HCT116 (cell line): ENCODE results near the gene SIVA1. TPM values are rescaled to one million over a fixed set of nuclear protein-coding genes. Genes with fewer than 3 reads are reported as not detected.

Experiments
- total RNA-seq: library from RNA; stranded (reverse); gene quantifications from one replicate; pipeline ENCODE4 v1.2.1, GENCODE V29; 2021; ENCODE audit not compliant: unreplicated experiment

SIVA1 gene
- total RNA-seq, 1 experiment from 2014 or later: 141 TPM

Other genes with a start within 250 kb of the SIVA1 start
- not detected for gene C14orf180, start 173.4 kb upstream of the SIVA1 start, total RNA-seq
- gene TMEM179, start 148.4 kb upstream of the SIVA1 start, total RNA-seq: not detected
- 95.8 TPM for gene INF2, start 63.5 kb upstream of the SIVA1 start, total RNA-seq
- 9.9 TPM for gene ADSS1, start 28.9 kb upstream of the SIVA1 start, total RNA-seq
- gene AKT1, start 42.6 kb downstream of the SIVA1 start, total RNA-seq: 152 TPM
- gene ZBTB42, start 48.0 kb downstream of the SIVA1 start, total RNA-seq: 4.4 TPM
- 45.9 TPM for gene CEP170B, start 112.1 kb downstream of the SIVA1 start, total RNA-seq
- gene PLD4, start 171.7 kb downstream of the SIVA1 start, total RNA-seq: 0.12 TPM
- 45.0 TPM for gene AHNAK2, start 225.2 kb downstream of the SIVA1 start, total RNA-seq
- gene CLBA1, start 232.6 kb downstream of the SIVA1 start, total RNA-seq: 14.8 TPM